Tibial artery (tissue), 4 donors: ENCODE results near the gene PDE4B.

ENCODE experiments used
- DNase-seq, 2 donors: peaks; one replicate each; pipeline ENCODE4 v3.0.0-alpha.2; 2019
- H3K27ac ChIP-seq, 2 donors: fragments of 200-600 bp; sonication (generic) in 1 of 2; 1 replicate in 1 of 2; 2 replicates in 1 of 2; pipeline ENCODE4 v1.5.1; 2018 to 2019; ENCODE audit warnings: mild to moderate bottlenecking in 1 of 2
- H3K27me3 ChIP-seq, 2 donors: fragments of 200-600 bp; sonication (generic) in 1 of 2; one replicate each; pipeline versions ENCODE4 v1.5.1 to v1.6.0; 2016 to 2019
- H3K36me3 ChIP-seq, 3 donors: fragments of 200-600 bp; sonication (generic) in 2 of 3; one replicate each; pipeline ENCODE4 v1.5.1; 2016 to 2019; ENCODE audit warnings: mild to moderate bottlenecking in 2 of 3
- H3K4me1 ChIP-seq, 4 donors: fragments of 200-600 bp; sonication (generic) in 2 of 4; 1 replicate in 3 of 4; 2 replicates in 1 of 4; pipeline ENCODE4 v1.5.1; 2016 to 2019
- H3K4me3 ChIP-seq, 2 donors: fragments of 200-600 bp; sonication (generic) in 1 of 2; 1 replicate in 1 of 2; 2 replicates in 1 of 2; pipeline ENCODE4 v1.5.1; 2018 to 2019; ENCODE audit warnings: mild to moderate bottlenecking in 2 of 2
- H3K9me3 ChIP-seq, 3 donors: fragments of 200-600 bp; sonication (generic) in 1 of 3; one replicate each; pipeline ENCODE4 v1.5.1; 2016 to 2019
- CTCF ChIP-seq, 2 experiments: fragments of 200-600 bp in 1 of 2; fragments of 450-650 bp in 1 of 2; IDR thresholded peaks; one replicate each; pipeline ENCODE4 v1.5.1; 2017 to 2019; ENCODE audit warnings: antibody characterized with exemption in 2 of 2, mild to moderate bottlenecking in 1 of 2, moderate library complexity in 1 of 2
- intact Hi-C: fragments of 100-400 bp; cut with DNase I; formaldehyde crosslinking; loops from one replicate; pipeline ENCODE4 v1.15.0; 2023; ENCODE audit warnings: low total_unique reads

PDE4B gene

GRCh38 chr1:66298464-66298863, 505.8 kb downstream of the PDE4B start:
- Histone ChIP-seq H3K27ac (no peak overlapping the region), H3K4me3 (no peak overlapping the region), H3K36me3 (no peaks in the 10 kb centered on the region), H3K27me3 (no peaks in the 10 kb centered on the region), H3K4me1 (peaks cover 0 to 12% (median 3%) of the 10 kb centered on the region in 4 donors), H3K9me3 (no peaks in the 10 kb centered on the region)
- TF ChIP-seq CTCF (IDR thresholded peaks at IDR 0.05): no peak
- intact Hi-C loops: loop anchor here (5.0 kb wide), 1 partner anchor 51 kb away; no protein-coding TSS in a partner anchor
- DNase-seq: no peak

- peak overlapping the region; percentile 42 to 58 for H3K27ac ChIP-seq
- intact Hi-C loops: no loop called here
Measured at GRCh38 chr1:66300280-66300971, 507.7 kb downstream of the PDE4B start.

GRCh38 chr1:66300972-66301451, 508.3 kb downstream of the PDE4B start:
- TF ChIP-seq CTCF (IDR thresholded peaks at IDR 0.05): no peak
- intact Hi-C loops: no loop called here
- H3K4me3 ChIP-seq: no peak overlapping the region
- H3K36me3 ChIP-seq: no peaks in the 10 kb centered on the region
- H3K9me3 ChIP-seq: no peaks in the 10 kb centered on the region
- peak overlapping the region; percentile 42 to 58 for H3K27ac ChIP-seq
- H3K27me3 ChIP-seq: no peaks in the 10 kb centered on the region
- DNase-seq: no peak
- peaks cover 0 to 7% (median 2%) of the 10 kb centered on the region in 4 donors for H3K4me1 ChIP-seq

More at GRCh38 chr1:66300280-66300971, 507.7 kb downstream of the PDE4B start:
- peak in 1 of 2 donors; percentile 49 for DNase-seq
- no peaks in the 10 kb centered on the region for H3K36me3 ChIP-seq
- peaks cover 0 to 7% (median 2%) of the 10 kb centered on the region in 4 donors for H3K4me1 ChIP-seq
- no peak for TF ChIP-seq CTCF (IDR thresholded peaks at IDR 0.05)
- no peaks in the 10 kb centered on the region for H3K9me3 ChIP-seq
- no peaks in the 10 kb centered on the region for H3K27me3 ChIP-seq
- no peak overlapping the region for H3K4me3 ChIP-seq

GRCh38 chr1:66302184-66302742, 509.6 kb downstream of the PDE4B start:
- no peak for DNase-seq
- intact Hi-C loops: no loop called here
- TF ChIP-seq CTCF (IDR thresholded peaks at IDR 0.05): no peak
- no peaks in the 10 kb centered on the region for H3K9me3 ChIP-seq
- H3K4me1 ChIP-seq: peaks cover 0 to 7% (median 2%) of the 10 kb centered on the region in 4 donors
- H3K27ac ChIP-seq: no peak overlapping the region
- H3K36me3 ChIP-seq: no peaks in the 10 kb centered on the region
- no peak overlapping the region for H3K4me3 ChIP-seq
- H3K27me3 ChIP-seq: no peaks in the 10 kb centered on the region

- H3K4me1 ChIP-seq: peaks cover 0 to 7% (median 2%) of the 10 kb centered on the region in 4 donors
- no peaks in the 10 kb centered on the region for H3K9me3 ChIP-seq
- DNase-seq: no peak
- no peak overlapping the region for H3K4me3 ChIP-seq
- TF ChIP-seq CTCF (IDR thresholded peaks at IDR 0.05): no peak
- intact Hi-C loops: no loop called here
- H3K36me3 ChIP-seq: no peaks in the 10 kb centered on the region
- H3K27ac ChIP-seq: no peak overlapping the region
- H3K27me3 ChIP-seq: no peaks in the 10 kb centered on the region
Measured at GRCh38 chr1:66302815-66303214, 510.1 kb downstream of the PDE4B start.
